A549 treated with dexamethasone at 1 μM for 4 hours (cell line): ENCODE measurements around the gene TRIP10. TPM values are rescaled to one million over a fixed set of nuclear protein-coding genes. Genes with fewer than 3 reads are reported as not detected.

Experiments
- total RNA-seq: library from RNA; stranded (reverse); fragments of 200-300 nt; extraction: Qiagen RNA extraction; gene quantifications from 5 replicates; pipeline ENCODE4 v1.2.3, GENCODE V29; 2022

Gene TRIP10
- total RNA-seq, result 77.6 to 111 TPM (median 108 TPM) in 5 replicates

GRCh38 chr19:6739390-6739882 lies at the start of gene TRIP10:
Gene TRIP10 (plus strand): TSS chr19:6739680. CDS start chr19:6739762, 82 bp downstream.

GRCh38 chr19:6720369-6721137 lies 18.9 kb upstream of the TRIP10 start, which contains the start of gene C3:
Gene C3 (minus strand): TSS chr19:6720650. CDS start chr19:6720589, 61 bp downstream.

GRCh38 chr19:6737284-6737872 lies 2.1 kb upstream of the TRIP10 start, which contains the start of gene GPR108:
Gene GPR108 (minus strand): TSS chr19:6737580. CDS start chr19:6737576, 4 bp downstream.

GRCh38 chr19:6767357-6768235 lies 28.1 kb downstream of the TRIP10 start, which contains the start of gene SH2D3A:
Gene SH2D3A (minus strand): TSS chr19:6767435. CDS start chr19:6763748, 3,687 bp downstream.

GRCh38 chr19:6772028-6772865 lies 32.8 kb downstream of the TRIP10 start, which contains the start of gene VAV1:
Gene VAV1 (plus strand): TSS chr19:6772708. CDS start chr19:6772808, 100 bp downstream.

Other genes with a start within 250 kb of the TRIP10 start
- gene TUBB4A, start 237.4 kb upstream of the TRIP10 start, total RNA-seq, result 5.5 to 8.4 TPM (median 8.1 TPM) in 5 replicates
- 2.9 to 4.8 TPM (median 3.2 TPM) in 5 replicates for gene TNFSF9, start 208.7 kb upstream of the TRIP10 start, total RNA-seq
- 13.4 to 21.8 TPM (median 19.0 TPM) in 5 replicates for gene CD70, start 148.5 kb upstream of the TRIP10 start, total RNA-seq
- gene TNFSF14, start 69.5 kb upstream of the TRIP10 start, total RNA-seq, result 0.06 to 0.12 TPM (median 0.08 TPM) in 5 replicates
- gene C3, start 19.0 kb upstream of the TRIP10 start, total RNA-seq, result 43.4 to 62.3 TPM (median 59.3 TPM) in 5 replicates
- gene GPR108, start 2.1 kb upstream of the TRIP10 start, total RNA-seq, result 30.8 to 45.5 TPM (median 42.1 TPM) in 5 replicates
- gene SH2D3A, start 27.8 kb downstream of the TRIP10 start, total RNA-seq, result 13.8 to 19.4 TPM (median 18.8 TPM) in 5 replicates
- gene VAV1, start 33.0 kb downstream of the TRIP10 start, total RNA-seq, result 5.1 to 6.8 TPM (median 6.0 TPM) in 5 replicates
- 4.0 to 5.5 TPM (median 4.6 TPM) in 5 replicates for gene ADGRE1, start 147.9 kb downstream of the TRIP10 start, total RNA-seq